Measurements from ENCODE around the gene ARHGAP19. TPM values are rescaled to one million over a fixed set of nuclear protein-coding genes. Genes with fewer than 3 reads are reported as not detected.

The ARHGAP19 gene
- total and polyA plus RNA-seq, 9 of the 15 experiments (the other 6 are each of a cell fraction or from before 2014, with no cell fraction given) = 14.8 to 49.5 (median 26.8) TPM

DNA sequence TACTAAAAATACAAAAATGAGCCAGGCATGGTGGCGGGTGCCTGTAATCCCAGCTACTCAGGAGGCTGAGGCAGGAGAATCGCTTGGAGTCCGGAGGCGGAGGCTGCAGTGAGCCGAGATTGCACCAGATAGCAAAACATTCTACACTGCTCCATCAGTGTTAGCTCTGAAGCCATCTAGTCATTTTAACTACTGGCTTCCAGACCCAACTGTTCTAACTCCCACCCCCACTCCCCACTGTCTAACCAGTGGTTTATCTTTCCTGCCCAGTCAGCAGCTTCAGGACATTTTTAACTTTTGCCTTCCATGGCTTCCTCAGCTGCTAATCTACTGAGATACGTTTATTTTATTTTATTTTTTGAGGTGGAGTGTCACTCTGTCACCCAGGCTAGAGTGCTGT lies 20.5 kb upstream of the ARHGAP19 start (continued):
- TF ChIP-seq HMBOX1 (IDR thresholded peaks at IDR 0.05) (peak; percentile 98), YBX1 (IDR thresholded peaks at IDR 0.05) (no peak), ZNF217 (CRISPR knock-in tag; IDR thresholded peaks at IDR 0.05) (no peak), BACH1 (tag; IDR thresholded peaks at IDR 0.05) (no peak), POLR2A (conservative IDR thresholded peaks at IDR 0.05) (no peak), RBM22 (IDR thresholded peaks at IDR 0.05; ENCODE audit: low read depth, low read length, poor library complexity, severe bottlenecking) (no peak), DPF2 (IDR thresholded peaks at IDR 0.05) (peak; percentile 53; the same call in 1 of the 2 replicates), ZHX1 (conservative IDR thresholded peaks at IDR 0.05; ENCODE audit: low read length) (no peak), ZNF239 (CRISPR knock-in tag; IDR thresholded peaks at IDR 0.05) (no peak), ZNF146 (CRISPR knock-in tag; IDR thresholded peaks at IDR 0.05; ENCODE audit: unreplicated experiment) (no peak), HNRNPLL (IDR thresholded peaks at IDR 0.05; ENCODE audit: low read depth, low read length, poor library complexity, severe bottlenecking) (peak; percentile 77), CBX5 (IDR thresholded peaks at IDR 0.05; ENCODE audit: borderline replicate concordance, low read depth) (no peak), MGA (IDR thresholded peaks at IDR 0.05) (no peak), MTA1 (IDR thresholded peaks at IDR 0.05; ENCODE audit: borderline replicate concordance) (no peak), GATA2 (CRISPR knock-in tag; IDR thresholded peaks at IDR 0.05) (peak; percentile 67)

Measured in K562 (cell line).